DMS79 treated with DMSO at 0.1 percent for 48 hours (cell line): Measurements from ENCODE around the gene AUTS2.

Experiments
- DNase-seq: peaks from one replicate; lab custom pipeline; 2025; lab: John Stamatoyannopoulos, UW

The AUTS2 gene

DNA sequence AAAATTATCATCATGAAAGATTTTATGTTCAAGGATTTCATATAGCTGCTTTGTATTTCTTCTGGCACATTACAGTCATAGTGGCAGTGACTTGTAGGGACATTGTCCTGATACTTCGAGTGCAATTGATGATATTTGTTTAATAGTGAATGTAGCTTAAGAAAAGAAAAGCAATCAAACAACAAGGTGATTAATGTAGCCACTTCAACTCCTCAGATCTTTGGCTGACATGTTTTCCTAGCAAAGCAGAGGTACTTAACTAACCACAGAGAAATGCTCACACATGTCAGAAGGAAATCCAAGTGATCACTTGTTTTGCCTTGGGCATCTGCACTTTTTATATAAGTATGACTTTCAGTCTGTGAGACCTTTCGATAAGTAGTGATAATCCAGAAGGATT lies 470.3 kb downstream of the AUTS2 start:
- DNase-seq = peak; percentile 88

DNA sequence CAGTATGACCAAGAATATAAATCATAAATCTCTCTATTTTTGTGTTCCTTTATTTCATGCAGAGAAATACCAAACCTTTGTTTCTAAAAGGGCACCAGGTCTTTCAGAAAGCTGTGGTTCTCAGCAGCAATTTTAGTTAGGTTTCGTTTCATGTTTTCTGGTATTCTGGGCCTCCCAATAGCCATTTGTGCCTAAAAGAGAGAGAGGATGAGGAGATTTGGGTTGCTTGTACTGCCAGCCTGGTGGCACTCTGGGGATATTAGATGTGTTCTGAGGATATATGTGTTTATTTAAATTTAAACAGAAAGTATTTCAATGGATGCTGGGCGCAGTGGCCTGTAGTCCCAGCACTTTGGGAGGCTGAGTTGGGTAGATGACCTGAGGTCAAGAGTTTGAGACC lies 471.7 kb downstream of the AUTS2 start:
- no peak for DNase-seq

DNA sequence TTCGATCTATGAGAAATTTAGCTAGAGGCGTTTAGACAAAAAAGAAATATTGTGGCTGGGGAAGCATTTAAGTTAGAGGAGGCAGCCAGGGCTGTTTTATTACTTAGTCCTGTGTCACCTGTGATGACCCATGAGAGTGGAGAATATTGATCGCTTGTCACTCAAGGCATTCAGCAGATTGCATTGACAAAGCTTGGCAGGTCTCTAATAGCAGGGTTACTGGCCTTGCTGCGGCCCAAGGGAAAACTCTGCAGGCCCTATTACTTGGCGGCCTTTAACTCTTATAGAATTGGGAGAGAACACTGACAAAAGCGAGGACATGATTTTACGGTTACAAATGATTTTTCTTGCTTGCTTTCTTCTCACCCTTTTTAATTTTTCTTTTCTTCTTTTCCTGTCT lies 473.5 kb downstream of the AUTS2 start:
- DNase-seq = no peak

DNA sequence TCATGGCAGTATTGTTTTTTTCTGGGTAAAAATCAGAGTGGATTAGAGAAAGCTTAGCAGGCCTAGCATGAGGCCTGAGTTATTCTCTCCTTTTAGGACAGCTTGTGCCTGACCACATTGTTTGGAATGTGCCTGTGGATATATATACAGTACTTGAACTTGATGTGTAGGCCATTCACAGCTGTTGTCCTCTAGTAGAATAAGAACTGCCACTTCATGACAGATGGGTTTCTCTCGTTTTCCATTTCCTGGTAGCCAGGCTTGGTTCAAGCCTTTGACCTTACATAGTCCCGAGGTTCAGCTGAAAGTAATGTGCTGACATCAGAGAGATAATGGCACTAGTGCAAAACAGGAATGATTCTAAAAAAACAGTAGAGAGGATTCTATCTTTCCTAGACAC lies 473.9 kb downstream of the AUTS2 start:
- DNase-seq = no peak

DNA sequence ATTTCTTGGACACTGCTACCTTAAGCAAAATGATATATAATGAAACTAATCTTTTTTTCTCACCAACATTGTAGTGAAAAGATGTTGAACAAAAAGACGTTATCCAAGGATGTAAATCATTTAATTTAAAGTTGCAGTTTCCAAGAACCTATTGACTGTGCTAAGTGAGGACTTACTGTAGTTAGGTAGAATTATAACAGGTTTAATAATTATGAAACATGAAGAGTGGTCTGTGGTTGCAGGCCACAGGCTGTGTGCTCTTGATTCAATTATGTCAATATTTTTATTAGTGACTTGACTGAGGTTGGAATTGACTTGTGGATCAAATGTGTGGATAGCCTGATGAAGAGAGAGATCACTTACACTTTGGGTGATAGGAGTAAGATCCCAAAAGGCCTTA lies 478.1 kb downstream of the AUTS2 start:
- DNase-seq = no peak

DNA sequence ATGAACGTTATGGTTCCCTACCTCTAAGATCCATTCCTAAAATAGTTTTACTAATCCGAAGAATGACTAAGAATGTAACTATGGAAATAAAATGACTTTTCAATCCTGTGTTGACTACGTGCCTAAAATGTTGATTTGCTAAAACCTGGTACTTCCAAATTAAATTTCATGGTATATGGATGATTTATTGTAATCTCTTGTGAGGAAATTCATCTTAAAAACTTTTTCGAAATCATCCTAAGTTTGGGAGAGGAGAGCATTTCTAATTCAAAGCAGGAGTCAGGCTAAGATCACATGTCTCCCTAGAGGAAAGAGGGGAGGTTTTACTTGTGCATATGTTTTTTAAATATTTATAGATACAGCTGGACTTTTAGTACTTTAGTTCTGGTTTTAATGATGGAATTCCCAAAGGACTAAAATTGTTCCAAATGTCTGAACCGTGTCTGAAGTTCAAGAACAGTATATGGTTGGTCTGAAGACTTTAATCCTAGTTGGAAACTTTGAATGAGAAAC lies 483.9 kb downstream of the AUTS2 start:
- no peak for DNase-seq

DNA sequence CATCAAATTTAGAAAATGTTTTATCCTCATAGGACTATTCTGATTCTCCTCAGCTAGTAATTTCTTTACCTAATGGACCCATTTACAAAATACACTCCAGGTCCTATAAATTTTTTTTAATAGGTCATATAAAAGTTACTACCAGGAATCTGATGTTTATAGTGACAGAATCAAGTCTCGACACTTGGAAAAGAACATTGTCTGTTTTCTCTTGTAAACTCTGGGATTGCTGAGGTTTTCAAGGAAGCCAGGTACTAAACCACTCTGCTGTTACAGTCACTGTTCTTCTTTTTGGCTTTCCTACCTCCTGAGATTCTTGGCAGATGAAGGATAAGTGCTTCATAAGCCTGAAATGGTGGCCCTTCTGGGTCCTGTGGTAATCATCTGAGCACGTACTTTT lies 493.1 kb downstream of the AUTS2 start:
- DNase-seq = no peak

DNA sequence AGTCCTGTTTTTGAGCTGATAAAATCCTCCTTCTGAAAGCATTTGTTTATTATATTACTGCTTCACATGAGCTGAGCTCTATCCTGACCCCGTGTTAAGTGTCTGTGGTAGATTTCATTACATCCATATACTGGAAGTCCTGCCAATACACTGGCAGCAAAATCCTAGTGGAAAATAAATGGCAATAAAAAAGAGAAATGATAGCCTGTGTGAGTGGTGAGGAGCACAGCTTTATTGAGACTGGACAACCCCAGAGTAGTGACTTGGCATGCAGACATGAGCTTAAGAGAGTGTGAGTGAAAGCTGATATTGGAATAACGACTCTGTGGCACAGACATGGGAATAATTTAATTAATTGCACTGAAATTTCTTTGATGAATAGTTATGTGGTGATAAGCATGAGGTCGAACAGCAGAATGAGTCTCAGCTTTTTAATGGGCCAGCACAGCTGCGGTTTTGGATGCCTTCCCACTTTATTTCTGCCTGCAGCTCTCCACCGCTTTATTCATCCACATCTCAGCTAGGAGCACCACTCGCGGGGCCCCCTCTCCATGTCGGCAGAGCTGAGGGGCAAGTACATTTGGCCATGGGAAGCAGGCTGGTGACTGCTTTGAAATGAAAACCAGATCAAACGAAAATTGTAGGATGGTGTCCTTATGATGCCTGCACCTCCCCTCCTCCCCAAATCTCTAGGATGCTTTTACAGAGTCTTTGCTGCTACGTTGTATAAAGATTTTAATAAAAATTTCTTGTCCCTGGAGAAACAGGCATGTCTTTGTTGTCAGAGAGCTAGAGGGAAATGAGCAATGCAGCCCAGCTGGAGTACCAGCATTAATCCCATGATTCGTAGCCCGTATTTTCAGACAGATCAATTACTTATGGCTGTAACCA lies 494.3 kb downstream of the AUTS2 start:
- DNase-seq = peak; percentile 99

DNA sequence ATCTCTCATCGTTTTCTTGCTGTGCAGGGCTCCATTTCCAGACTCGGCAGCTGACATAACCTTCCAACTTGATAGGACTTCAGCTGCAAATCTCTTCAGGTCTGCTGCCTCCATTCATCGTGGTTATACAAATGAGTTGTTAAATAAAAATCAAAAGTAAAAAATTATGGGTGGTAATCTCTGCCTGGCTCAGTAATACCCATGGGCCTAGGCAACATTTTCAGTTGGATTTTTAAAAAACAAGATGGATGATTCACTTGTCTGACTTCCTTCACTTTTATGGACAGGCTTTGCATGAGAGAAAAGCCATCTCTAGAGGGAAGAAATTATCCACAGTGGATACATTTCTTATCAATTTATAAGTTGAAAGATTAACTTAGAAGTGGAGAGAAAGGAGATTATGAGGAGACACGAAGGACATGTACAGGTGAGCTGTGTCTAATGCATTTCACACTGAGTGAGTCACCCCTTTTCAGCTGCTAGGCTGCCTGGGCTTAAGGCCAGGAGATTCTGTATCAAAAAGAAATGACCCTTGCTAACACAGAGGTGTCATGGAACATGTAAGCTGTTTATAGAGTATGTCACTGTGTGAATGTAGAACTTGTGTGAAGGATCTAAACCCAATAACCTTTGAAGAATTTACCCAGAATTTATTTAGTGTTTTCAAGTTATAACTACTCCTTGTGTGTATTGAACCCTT lies 495.1 kb downstream of the AUTS2 start:
- peak; percentile 69 for DNase-seq

DNA sequence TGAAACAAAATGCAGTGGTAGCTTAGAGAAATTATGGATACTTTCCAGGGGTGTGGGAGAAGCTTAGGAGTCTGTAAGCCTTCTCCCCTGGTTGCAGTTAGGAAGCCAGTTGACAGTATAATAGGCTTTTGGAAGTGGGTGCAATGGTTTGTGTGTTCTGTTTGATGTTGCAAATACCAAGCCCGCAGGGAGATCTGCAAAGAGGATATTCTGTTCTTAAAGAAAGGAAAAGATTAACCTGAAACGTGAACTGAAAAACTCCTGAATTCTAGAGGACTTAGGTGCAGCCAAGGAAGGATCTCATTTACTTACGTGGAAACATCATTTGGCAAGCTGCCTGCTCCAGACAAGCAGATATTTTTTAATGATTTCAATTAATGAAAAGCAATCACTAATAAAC lies 496.6 kb downstream of the AUTS2 start:
- DNase-seq = no peak

DNA sequence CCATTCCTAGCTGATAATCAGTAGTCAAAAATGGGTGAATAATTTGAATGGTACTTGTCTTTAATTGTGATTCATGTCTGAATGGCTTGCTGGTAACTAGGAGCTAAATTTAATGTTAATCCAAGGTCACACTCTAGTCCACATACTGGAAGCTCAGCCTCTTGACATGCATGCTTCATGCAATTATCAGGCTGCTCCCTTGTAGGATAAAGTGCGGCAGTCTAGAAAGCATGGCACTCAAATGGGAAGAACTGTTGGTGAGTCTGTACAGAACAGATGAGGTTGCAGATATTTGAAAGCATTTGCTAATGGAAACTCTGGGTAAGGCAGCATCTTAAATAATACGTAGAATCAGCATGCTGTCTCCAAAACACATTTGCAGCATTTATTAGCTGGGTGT lies 499.4 kb downstream of the AUTS2 start:
- peak; percentile 51 for DNase-seq

DNA sequence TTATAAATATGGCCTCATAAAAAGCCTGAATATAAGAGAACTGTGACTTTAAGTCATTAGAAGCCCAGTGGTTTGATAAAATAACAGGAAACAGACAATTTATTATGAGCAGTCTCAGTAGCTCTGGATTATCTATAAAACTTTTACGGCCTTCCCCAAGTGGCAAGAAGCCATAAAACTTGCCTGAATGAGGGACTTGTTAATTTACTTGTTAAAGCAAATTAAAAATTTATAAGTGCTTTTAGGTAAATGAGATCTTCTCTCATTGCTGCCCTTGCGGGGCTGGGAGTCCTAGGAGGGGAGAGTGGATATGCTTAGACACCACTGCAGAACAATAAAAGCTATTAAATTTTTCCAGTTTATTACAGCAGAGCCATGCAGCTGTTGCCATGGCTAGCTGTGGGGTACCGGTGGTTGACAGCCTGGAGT lies 499.9 kb downstream of the AUTS2 start:
- DNase-seq = peak; percentile 56

DNA sequence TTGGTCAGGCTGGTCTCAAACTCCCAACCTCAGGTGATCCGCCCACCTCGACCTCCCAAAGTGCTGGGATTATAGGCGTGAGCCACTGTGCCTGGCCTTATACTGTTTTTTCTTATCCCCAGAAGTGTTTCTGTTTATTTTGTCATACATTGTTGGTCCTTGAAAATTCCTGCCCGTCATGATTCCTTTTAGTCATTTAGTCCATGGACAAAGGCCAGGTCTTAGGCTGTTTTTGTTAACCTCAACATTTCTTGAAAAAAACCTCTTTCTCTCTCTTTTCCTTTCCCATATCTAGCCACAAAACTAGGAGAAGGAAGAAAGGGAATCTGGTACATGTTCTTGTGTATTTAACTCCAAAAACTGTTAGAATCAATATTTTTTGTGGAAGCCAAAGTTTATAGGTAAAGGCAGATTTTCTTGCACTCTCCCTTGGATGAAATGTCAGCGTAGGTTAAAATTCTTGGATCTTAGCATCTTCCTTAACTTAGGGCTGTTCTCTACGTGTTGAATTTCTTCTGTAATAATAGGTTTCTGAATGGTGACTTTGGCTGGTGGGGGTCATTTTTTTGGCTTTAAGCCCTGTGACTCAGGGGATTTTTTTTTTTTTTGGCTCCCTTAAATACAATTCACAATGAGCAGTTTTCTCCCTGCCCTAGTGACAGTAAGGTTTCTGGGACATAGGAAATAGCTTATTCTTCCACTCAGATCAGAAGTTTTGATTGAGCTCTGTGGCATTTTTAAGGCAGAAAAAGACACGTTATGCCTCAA lies 500.8 kb downstream of the AUTS2 start:
- no peak for DNase-seq

DNA sequence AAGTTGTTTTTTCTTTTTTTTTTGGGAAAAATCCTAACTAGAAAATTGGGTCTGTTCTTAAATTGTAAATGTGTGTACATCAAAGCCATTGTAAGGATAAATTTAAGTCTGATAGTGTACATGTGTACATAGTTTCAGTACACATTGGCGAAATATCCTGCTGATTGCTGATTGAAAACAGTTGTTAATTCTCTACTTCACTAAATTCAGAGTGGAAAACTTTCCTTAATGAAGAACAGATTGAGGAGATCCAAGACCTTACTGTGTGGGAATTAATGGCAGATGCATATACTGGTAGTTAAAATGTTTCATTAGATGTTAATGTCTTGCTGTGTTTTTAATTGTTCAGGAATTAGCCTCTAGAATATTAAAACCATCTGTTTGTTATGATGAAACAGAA lies 506.0 kb downstream of the AUTS2 start:
- DNase-seq = no peak

DNA sequence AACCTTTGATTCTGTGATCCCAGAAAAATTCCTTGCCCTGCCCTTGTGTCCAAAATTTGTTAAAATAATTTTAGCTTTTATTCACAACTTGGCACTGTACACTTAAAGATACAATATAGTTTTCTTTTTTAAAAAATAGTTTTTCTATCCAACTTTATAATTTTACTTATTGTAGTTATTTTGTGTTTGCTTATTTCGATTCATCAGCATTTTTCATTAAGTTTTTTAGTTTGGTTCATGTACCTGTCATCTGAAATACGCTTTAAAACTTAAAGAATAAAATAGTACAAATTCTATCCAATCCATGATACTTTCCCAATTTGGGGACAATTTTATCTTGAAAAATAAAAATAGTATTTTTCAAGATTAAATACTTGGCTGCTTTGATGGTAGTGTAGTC lies 514.8 kb downstream of the AUTS2 start:
- no peak for DNase-seq

DNA sequence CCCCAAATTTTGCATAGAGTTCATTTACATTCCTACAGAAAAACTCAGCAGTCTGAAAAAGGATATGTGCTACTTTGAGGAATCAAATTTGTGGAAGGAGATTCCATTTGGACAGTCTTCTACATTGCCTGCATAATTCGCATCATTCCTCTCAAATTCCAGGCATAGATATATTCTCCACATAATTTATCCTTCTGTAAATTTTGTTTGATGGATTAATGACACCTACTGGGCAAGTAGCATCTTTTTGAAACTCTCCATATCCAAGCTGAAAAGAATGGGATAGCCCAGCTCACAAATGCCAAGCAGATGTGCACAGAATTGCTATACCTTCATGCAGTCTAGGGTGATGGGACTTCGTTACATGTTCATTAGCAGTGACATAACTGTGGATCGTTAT lies 515.3 kb downstream of the AUTS2 start:
- no peak for DNase-seq

DNA sequence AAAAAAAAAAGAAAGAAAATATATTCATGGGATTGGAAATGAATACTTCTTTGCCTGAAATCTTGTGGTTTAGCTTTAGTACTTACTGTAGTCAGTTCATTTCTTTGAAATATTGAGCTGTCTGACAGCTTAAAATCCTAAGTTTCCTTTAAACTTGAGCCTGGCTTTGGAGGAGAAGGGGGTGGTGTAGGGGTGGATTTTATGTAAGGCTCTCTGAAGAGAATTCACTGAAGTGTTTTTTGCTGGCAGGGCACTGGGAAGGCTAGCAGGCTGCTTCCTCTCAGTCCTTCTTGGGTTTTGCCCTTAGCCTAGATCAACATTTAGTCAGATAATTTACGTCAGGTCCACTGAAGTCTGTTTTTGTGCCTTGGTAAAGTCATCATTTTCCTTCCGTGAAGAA lies 516.5 kb downstream of the AUTS2 start:
- no peak for DNase-seq

DNA sequence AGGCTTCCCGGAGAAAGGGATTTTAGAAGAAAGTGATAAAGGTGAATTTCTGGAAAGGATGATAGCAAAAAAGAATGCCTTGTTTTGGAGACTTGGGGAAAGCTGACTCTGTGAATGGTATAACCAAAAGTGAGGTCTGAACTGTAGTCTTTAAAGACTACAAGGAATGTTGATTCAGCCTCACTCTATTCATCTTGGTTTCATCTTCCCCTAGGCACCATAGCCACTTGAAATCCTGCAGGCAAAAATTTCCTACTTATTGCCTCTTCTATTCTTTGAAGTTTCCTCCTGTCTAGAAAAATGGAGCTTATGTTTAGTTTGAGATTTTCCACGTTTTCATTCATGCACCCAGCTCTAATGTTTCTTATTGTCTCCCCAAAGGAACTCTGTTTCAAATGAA lies 518.0 kb downstream of the AUTS2 start:
- DNase-seq = no peak

DNA sequence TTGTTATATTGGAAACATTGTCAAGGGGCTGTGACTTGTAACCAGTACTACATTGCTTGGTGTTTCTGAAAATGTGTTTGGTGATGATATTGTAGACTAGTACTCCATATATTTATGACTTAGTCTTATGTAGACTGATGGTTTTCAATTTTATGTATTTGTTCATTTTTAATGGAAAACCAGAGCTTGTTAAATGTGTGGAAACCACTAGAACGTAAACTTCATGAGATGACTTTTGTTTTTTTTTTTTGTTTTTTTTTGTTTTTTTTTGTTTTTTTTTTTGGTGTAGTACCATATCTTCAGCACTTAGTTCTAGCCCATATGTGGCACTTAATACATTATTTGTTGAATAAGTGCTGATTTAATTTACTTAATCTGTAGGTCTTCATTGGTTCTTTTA lies 518.6 kb downstream of the AUTS2 start:
- no peak for DNase-seq

DNA sequence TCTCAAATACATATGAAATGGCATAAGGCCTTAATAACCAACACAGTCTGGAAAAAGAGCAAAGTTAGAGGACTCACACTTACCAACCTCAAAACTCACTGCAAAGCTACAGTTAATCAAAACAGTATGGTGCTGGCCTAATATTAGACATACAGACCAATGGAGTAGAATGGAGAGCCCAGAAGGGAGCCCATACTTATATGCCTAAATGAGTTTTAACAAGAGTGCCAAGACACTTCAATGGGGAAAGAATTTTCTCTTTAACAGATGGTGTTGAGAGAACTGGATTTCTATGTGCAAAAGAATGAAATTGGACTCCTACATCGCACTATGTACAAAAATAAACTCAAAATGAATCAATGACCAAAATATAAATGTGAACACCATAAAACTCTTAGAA lies 522.6 kb downstream of the AUTS2 start:
- no peak for DNase-seq

DNA sequence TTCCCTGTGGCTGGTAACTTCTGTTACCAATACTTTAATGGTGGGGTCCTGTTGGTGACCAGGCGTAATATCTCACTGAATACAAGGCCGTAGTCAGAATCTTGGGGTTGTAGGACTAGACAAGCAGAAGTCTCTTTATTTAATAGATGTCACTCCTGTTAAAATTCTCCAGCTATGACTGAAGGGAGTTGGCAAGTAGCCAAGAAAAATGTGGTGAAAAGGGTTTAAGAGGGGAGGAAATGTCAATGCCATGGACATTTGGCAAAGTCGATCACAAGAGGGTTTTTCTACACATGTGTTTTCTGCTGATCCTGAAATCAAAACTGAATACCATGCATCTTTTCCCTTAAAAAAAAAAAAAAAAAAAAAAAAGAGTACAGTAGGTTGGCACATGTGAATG lies 533.5 kb downstream of the AUTS2 start:
- DNase-seq = no peak

DNA sequence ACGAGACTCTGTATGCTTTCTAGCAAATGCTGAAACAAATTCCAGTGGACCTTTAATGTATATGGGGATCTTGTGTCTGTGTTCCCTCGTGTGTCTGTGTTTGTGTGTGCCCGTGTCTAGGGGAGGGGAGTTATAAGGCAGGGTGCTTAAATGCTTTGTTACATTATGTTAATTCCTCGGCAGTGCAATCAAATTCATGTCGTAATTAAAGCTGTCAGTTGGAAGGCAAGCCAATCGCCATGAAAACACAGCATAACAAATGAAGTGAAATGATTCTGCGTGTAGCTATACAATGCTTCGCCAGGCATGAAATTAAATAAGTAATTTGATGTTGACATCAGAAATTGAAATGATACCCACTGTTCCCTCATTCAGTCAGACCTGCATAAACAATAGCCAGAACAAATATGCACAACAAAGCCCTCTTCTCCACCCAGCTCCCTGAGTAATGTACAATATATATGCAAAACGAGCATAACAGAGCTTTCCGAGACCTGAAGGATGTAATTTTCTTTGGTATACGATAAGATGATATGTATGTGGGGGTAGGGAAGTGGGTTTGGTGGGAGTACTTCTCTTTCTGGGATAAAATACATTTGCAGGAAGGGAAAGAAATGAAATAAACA lies 534.1 kb downstream of the AUTS2 start:
- DNase-seq = no peak
